GM20000 (cell line): ENCODE results near the gene CCL17.

Experiments
- DNase-seq: peaks from one replicate; pipeline ENCODE4 v3.0.0; 2012; ENCODE audit warnings: low spot score
- CTCF ChIP-seq: IDR thresholded peaks from 2 replicates; pipeline ENCODE4 v1.5.1; 2012; ENCODE audit warnings: mild to moderate bottlenecking, control low read depth; ENCODE audit errors: extremely low read depth, missing control alignments

CCL17 gene

DNA sequence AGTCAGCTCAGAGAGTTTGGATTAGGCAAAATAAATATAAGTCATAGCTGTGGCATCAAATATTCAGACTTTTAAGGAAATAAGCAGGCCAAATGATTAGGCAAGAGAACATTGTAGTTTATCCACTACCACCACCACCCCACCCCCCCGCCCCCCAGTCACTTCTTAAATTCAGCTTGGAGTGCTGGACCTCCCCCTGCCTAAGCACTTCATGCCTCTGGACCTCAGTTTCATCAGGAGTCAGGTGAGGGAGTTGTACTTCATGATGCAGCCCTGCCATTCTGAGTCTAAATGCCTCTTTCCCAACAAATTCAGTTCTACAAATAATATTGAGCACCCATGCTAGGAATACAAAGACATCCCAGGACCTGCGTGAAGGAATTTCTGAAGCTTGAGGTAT is 60.0 kb downstream of the CCL17 start:
- no peak for DNase-seq
- TF ChIP-seq CTCF, result no peak
